HG03520 (cell line): ENCODE results near the gene DNER.
A peak's percentile ranks its signal among the peaks of the same experiment; 100 is the strongest.
"Not testable (repeated sequence)": the region's sequence is repeated elsewhere in the genome, so short reads cannot be mapped to it uniquely, and the experiment has no call there.

Experiments used
- ATAC-seq: cut with Tn5 transposase; IDR thresholded peaks from one replicate; pipeline ENCODE4 v1.9.1; 2021; ENCODE audit warnings: mild to moderate bottlenecking, moderate library complexity; ENCODE audit not compliant: unreplicated experiment

The DNER gene

DNA sequence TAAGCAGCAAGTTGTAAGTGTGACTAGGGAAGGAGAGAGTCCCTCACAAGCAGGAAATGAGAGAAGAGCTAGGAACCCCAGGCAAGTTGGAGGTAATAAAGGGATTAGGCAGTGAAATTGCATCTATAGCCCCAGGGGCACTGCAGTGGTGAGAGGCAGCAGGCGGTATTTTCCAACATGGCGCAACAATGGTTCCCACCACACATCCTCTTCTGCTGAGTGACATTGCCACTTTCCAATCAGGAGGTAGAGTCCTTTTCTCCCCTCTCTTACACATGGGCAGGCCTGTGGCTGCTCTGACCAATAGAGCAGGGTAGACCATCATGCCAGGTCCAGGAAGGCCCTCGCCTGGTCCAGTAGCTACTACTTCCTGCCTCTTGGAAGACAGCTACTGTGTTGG is 86.6 kb downstream of the DNER start:
- no peak for ATAC-seq

DNA sequence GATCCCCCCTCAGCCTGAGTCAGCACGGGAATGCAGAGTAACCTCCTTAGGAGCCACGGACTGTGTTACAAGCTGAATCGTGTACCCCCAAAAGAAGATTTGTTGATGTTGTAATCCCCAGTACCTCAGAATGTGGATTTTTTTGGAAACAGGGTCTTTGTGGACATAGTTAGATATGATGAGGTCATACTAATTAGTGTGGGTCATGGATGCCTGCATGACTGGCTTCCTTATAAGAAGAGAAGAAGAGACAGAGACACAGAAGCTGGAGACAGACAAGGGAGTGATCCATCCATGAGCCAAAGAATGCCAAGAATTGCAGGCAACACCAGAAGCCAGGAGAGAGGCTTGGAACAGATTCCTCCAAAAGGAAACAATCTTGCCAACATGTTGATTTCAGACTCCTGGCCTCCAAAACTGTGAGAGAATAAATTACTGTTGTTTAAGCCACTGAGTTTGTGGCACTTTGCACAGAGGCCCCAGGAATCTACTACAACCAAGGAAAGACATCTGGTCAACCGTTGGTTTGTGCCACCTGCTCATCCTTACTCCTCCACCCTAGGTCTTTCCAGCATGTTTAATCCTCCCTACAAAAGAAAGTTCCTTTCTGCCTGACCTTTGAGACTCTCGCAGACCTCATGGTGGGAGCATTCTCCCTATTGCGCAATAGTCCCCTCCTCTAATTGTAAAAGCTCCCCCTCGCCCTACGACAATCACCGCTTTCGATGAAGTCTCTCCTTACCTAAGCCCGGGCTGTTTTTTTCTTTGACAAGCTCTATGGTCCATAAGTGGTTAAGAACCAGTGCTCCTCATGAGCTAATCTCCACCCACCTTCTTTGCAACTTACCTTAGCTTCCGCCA is 91.6 kb downstream of the DNER start:
- ATAC-seq, result no peak

DNA sequence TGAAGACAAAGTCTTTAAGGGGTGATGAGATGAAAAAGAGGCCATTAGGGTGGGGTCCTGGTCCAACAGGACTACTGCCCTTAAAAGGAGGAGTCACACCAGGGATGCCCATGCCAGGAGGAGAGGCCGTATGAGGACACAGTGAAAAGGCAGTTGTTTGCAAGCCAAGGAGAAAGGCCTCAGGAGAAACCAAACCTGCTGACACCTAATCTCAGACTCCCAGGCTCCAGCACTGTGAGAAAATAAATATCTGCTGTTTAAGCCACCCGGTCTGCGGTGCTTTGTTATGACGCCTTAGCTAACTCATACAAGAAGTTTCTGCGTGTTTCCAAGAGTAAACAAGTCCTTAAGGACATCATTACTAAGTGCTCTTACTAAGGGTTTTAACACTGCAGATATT is 93.6 kb downstream of the DNER start:
- ATAC-seq, result no peak

DNA sequence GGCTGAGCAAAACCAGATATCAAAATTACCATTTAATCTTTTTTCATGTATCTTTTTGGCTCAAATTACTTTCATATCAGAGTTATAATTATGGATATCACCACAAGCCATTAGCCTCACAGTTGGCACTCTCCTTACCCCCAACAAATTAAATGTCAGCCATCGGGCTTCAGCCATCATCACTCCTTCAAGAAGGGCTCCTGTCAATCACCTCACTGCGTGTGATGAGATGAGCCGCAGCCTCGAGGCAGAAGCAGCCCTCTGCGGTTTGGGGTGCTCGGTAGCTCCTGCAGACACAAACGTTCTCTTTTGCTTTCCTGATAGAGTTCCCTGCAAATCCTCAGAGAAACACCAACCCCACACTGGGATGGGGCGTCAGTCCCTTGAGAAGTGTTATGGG is 94.1 kb downstream of the DNER start:
- no peak for ATAC-seq

DNA sequence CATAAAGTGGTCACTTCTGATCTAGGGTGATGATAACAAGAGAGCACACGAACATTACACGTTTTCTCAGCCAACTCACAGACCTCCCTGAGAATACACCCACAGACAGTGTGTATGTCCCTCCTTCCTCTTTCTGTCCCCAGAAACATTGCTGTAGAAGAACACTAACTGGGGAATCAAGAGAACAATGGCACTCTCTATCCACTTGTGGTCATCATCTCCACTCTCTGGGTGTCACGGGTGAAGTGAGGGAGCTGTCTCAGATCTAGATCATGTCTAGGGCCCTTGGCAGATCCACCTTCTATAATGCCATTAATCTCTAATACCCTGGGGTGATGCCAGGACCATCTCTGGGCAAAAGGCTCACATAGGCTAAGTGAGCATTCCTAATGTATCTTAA is 97.9 kb downstream of the DNER start:
- ATAC-seq, result no peak

DNA sequence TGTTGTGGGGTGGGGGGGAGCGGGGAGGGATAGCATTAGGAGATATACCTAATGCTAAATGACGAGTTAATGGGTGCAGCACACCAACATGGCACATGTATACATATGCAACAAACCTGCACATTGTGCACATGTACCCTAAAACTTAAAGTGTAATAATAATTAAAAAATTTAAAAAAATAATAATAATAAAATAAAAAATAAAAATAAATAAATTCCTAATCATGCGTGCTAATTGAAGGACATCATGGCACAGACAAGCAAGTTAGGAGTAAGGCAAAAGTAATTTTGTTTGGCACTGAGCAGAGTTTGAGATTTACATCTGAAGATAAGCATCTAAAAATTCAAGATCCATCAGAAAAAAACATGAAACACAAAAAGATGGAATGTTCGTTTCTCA is 100.3 kb downstream of the DNER start:
- ATAC-seq, result not testable (repeated sequence)

DNA sequence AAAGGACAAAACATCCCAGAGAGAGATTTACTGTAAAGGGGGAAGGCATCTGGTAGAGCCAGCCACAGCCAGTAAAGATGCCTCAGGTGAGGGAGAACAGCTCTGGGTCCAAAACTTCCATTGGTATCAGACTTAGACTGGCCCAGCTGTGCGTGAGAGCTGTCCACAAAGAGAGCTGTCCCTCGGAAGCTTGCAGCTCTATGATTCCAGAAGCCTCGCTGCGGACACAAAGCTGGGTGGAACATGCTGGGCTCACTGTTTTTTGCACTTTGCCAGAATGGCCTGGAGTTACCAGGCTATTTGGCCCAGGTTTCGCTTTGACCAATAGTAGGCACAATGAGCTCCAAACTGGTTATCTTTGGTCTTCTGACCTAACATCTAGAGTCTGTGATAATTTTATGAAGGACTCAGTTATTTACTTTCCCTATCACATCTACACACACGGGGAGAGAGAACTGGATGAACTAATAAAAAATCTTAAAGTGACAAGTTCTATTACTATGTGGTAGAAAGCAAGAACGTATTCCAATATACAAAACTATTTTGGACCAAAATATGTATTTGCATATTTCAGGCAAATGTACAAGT is 101.9 kb downstream of the DNER start:
- ATAC-seq, result no peak

DNA sequence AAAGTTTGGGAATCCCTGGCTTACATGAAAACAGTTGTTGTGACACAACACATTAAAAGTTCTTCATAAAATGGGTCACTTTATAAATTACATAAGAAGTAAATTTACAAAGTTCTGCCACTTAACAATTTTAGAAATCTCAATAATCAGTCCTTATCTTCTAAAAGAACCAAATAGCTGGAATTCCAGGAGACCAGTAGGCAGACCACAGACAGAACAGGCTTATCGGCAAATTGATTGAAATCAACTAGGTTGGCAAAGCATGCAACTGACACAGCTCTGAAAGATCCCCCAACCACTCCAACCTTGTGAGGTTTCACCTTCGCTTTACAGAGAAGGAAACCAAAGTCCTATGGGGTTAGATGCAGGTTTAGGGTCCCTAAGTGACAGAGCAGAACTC is 103.0 kb downstream of the DNER start:
- ATAC-seq, result no peak

DNA sequence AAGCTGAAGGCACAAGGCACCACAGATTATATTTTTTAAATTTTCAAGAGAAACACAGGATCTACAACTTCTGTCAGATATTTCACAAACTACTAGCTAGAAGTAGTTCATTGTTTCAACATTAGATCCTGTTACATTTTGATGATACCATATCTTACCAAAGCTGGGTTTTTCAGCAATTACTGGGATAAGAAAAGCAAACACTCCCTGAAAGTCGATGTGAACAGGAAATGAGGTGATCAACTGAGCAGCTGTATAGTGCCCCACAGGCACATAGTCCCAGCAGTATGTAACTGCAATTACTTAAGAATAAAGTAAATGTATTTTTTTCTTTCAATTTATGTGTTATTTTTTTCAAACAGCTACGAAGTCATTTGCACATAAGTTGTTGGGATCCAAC is 103.5 kb downstream of the DNER start:
- ATAC-seq, result no peak

DNA sequence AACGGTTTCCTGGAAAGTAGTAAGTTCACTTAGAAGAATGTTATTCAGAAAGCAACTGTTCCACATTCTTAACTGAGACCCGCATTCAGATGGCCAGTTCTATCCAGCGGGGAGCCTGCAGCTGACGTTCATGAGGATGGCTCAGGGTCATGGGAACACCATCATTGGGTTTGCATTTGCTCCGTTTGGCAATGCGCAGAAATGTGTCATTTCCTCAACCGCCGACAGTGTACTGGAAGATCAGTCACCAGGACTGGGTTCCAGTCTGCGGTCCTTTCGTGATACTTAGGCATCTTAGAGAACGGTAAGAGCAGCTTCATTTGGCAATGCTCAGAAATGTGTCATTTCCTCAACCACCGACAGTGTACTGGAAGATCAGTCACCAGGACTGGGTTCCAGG is 104.0 kb downstream of the DNER start:
- ATAC-seq, result no peak

DNA sequence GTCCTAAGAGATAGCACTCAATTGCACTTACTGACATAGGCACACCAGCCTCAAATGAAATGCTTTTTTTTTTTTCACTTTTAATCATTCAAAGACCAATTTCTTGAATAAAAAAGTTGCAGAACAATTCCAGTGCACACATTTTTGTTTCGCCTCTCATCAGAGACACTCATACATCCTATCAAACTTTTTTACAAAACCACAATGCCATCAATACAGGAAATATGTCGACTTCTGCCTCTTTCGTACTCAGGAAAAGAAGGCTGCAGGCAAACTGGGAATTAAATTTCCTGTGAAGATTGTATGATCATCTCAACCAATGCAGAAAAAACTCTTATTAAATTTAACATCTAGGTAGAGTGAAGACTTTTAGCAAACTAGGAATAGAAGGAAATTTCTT is 112.4 kb downstream of the DNER start:
- ATAC-seq, result no peak

DNA sequence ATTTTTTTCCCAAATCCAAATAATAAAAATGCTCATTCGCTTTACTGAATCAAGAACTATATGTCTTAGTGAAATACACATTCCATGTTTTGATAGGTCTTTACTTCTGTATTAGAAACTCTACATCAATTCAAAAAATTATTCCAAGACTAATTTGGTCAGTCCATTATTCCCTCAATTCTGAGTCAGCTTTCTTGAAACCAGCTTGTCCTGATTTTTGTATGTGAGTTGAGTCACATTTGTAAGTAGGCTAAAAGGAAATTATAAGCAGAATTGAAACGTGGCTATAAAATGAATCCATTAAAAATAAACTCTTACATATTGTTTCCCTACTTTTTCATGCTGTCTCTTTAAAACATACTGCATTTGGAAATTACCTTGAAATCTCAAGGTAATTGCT is 113.0 kb downstream of the DNER start:
- ATAC-seq, result no peak

DNA sequence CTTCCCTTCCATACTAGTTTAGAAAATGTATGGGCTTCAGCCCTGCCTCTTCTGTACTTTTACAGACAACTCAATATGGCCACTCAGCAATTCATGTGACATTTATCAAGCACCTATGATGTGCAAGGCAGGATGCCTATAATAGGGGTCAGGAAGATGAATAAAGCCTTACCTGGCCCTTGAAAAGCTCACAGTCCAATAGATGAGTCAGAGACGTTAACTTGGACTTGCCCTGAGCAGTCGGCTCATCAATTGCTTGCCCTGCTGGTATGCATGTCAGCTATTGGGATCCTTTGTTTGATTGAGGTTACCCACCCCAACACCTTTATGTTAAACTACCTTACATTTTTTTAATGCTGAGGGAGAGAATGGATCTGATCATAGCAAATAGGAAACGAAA is 116.1 kb downstream of the DNER start:
- ATAC-seq, result no peak

DNA sequence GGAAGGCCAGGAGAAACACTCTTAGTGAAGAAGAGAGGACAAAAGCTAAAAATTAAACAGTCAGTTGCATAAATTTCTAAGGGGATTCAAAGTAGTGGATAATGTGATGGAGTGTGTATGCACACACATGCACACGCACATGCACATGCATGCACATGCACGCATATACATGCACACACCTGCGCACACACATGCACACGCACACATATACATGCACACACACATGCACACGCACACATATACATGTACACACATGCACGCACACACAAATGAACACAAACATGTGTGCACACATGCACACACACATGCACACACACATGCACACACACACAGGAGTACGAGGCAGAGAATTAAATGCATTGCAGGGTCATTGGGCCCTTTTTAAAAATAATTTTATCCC is 117.6 kb downstream of the DNER start:
- no peak for ATAC-seq

DNA sequence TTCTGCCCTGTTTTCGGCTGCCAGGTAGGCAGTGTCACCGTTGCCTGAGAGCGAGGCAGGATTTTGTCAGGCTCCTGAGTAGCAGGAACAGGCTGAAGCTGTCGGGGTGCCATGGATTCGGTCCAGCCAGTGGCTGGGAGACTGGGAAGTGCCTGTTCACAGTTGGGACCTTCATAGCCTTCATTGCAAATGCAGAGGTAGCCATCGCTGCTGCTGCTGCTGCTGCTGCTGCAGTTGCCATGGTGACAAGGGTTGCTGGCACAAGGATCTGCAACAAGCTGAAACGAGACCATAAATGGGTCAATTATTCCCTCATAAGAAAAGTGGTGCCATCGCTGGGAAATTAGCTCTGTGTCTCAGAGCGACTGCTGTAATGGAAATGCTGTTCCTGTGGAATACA is 122.7 kb downstream of the DNER start:
- no peak for ATAC-seq

DNA sequence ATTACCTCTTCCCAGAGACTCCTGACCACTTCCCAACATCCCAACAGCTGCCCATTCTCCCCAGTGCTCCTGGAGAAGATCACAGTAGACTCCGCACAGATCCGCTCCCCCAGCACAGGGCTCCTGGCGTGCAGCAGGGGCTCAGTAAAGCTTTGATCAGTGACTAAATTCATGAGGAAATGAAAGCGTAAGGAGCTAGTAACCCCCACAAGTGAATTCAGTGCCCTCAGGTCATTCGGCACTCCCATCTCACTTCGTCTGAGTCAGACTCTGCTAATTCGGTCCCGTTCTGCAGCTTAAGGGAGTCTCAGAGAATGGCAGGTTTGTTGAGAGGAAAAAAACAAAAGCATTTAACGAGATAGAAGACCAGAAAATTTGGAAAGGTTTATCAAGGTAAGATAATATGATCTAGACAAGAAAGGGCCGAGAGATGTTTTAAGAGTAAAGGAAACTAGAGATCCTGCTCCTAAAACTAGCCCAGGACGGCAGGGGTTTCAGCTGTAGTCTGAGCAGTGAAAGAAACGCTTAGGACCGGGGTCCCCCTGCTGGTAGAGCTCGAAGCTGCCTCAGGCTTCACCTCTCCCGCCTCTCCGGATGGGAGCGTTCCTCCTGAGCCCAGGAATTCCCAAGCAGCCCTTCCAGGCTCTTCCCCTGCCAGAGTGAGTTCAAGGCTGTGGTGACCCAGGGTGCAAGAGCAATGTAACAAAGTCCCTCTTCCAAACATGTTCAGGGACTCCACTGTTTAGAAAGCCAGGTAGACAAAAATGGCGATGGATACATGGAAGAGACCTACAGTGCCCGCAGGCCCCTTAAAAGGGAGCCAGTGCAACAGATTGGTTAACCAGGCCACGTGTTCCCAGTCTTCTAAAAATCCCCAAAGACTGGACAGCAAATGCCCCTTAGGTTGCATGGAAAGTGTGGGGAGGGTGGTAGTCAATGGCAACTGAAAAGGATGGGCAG is 127.3 kb downstream of the DNER start:
- ATAC-seq, result peak; percentile 74

DNA sequence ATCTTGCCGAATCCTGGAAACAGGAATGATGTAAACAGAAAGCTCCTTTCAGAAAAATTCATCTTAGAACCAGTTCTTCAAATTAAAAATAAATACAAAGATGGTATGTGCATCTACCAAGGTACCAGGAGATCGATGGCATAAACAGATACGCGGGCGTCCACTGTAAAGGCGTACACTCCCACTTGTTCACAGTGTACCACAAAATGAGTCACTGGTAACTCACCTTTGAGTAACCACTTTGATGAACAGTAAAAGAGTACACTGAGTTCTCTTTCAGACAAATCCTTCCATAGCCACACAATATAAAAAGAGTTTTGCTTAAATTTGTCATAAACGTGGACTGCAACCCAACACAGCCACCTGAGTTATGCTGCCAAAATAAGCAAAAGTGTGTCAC is 128.3 kb downstream of the DNER start:
- ATAC-seq, result no peak

DNA sequence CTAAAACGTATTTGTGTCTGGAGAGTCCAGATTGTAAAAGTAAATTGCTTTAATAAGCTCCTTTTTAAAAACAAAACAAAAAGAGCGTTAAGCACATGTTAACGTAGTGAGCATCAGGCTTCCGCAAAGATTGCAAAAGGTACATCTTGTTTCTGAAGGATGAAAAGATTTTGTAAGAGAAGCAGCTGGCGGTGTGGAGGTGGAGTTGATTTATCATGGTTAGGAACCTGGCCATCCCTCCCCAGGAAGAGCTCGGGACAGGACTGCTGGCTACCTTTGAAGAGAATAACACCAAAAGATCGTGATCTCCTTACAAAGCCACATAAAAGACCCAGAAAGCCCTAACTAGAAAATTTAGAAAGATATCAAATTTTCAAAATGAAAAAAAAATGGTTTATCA is 132.2 kb downstream of the DNER start:
- no peak for ATAC-seq

DNA sequence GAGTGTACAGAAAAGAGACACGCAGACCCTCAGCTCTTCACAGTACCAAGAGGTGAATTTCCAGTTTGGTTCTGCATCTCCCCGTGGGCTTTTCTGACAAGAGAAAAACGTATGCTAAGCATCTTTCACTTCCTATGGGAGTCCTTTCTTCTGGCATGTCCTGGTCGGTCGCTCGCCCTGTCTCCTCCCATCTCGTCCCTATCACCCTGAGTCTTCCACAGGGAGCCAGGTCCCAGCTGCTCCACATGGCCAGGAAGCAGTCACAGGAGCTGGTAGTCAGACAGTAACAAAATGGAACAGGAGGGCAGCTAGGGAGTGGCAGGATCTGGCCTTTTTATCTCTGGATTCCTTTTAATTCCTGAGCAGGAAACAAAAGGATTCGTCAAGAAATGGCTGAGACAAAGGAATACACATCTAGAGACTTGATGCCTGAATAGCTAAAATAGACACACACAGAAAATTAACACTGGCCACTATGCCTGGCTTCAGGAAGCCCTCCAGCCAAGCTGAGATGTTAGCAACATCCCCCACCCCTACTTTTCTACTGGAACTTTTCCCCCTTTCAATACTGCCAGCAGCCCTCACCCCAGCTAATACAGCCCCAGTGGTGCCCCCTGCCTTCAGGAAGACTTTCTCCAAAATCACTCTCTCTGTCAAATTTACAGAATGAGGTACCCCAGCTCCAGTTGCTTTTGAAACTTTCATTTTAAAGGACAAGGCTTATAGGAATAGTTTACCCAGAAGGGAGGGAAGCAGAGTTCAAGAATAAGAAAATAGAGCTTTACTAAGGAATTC is 136.1 kb downstream of the DNER start:
- no peak for ATAC-seq

DNA sequence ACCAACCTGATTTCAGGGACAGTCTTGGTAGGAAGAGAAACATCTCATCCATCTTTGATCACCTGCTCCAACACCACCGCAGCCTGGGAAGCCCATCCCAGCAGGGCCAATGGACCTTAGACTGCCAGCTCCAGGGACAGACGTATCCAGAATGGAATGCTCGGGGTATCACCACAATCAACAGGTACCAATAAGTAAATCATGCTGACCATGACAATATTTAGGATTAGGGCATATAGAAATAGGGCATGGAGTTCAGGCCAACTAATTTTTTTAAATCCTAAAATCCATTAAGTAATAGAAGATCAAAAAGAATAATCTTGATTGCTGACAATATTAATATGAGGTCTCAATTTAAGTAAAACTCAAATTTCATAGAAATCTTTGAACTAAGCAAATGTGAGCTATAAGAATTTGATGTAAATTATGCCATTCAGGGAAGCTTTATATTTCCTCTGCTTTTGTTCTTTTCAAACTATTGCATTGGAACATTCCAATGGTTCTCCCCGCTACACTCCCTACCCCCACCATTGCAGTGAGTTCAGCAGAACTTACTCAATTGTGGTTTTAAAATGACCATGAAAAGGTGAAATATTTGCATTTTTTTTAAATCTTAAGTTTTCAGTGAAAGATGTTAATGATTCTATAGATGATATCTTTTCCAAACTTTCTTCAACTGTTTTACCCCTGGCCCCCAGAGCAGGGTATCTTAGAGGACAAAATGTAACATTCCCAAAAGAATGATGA is 138.6 kb downstream of the DNER start:
- ATAC-seq, result no peak
